Right kidney (tissue), 9 donors: ENCODE measurements around the gene RALGAPA2.

Source experiments
- DNase-seq: peaks from one replicate; pipeline ENCODE4 v3.0.0-alpha.2; 2016
- long read RNA-seq, 8 donors: transcript quantifications; one replicate each; lab custom pipeline, GENCODE V29; 2026

RALGAPA2 gene
- long read RNA-seq, donor 1 = 0 reads
- long read RNA-seq, donor 2 = 0 reads
- long read RNA-seq, donor 3, full-length matches to known transcripts = 1 of 1 reads
- long read RNA-seq, donor 3, partial matches to known transcripts = 0 of 1 reads
- long read RNA-seq, donor 3, other reads (novel, unspliced or antisense) = 0 of 1 reads
- long read RNA-seq, donor 4, full-length matches to known transcripts = 1 of 1 reads
- long read RNA-seq, donor 4, partial matches to known transcripts = 0 of 1 reads
- long read RNA-seq, donor 4, other reads (novel, unspliced or antisense) = 0 of 1 reads
- long read RNA-seq, donor 5 = 0 reads
- long read RNA-seq, donor 6 = 0 reads
- long read RNA-seq, donor 7 = 0 reads
- long read RNA-seq, donor 8 = 0 reads

- DNase-seq = peak; percentile 96
These were observed at the start of gene RALGAPA2 for GRCh38 chr20:20712474-20713243. TSS of gene RALGAPA2 (minus strand) at chr20:20712644. CDS start at chr20:20712480, 164 bp downstream.

DNA sequence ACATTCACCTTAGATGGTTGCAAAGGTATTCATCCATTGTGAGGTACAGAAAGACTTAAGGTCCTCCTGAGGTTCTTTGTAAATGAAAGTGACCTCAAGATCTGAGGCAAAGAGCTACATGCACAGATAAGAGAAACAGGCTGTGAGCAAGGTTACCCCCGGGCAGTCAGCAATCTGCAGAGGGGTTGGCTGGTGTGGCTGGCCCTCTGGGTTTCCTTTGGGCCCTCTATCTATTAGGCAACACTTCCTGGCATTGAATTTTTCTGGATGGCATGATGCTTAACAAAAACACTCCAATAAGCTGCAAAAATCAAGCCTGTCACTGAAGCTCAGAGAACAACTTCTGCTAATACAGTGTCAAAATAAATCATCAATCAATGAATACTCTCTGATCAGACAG lies 48.9 kb upstream of the RALGAPA2 start:
- no peak for DNase-seq

- no peak for DNase-seq
These were observed 46.7 kb upstream of the RALGAPA2 start for GRCh38 chr20:20759132-20759531.

DNA sequence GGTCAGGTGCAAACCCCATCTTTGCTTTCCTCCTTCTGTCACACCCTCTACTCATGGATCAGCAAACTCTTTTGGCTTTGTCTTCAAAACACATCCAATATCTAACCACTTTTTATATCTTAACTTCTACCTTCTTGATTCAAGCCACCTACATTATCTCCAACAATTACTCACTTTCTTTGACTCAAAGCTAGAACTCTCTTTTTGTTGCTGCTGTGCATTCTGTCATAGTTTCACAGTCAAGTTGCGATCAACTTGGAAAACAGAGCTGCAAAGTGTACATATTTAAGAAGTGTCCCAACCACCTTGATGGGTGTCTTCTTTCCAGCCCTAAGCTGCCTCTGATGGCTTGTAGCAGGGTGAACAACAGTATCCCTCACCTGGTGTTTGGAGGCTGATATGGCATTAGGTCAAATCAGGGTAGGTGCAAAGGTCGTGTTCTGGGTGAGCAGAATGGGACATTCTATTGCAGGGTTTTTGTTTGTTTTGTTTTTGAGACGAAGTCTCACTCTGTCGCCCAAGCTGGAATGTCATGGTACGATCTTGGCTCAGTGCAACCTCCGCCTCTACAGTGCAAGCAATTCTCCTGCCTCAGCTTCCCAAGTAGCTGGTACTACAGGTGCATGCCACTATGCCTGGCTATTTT lies 43.4 kb upstream of the RALGAPA2 start:
- no peak for DNase-seq

GRCh38 chr20:20755231-20755630 lies 42.8 kb upstream of the RALGAPA2 start:
- no peak for DNase-seq

DNA sequence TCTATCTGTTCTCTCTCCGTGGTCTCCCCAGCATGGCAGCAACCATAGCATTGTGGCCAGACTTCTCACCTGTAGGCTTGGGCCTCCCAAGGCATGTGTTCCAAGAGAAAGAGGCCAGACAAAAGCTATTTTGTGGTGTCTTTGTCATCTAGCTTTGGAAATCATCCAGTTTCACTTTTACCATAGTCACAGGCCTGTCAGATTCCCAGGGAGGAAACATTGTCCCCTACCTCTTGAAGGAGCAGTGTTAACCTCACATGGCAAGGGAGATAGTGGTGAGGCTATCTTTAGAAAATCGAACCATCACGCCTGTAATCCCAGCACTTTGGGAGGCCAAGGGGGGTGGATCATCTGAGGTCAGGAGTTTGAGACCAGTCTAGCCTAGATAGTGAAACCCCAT lies 42.3 kb upstream of the RALGAPA2 start:
- no peak for DNase-seq

DNA sequence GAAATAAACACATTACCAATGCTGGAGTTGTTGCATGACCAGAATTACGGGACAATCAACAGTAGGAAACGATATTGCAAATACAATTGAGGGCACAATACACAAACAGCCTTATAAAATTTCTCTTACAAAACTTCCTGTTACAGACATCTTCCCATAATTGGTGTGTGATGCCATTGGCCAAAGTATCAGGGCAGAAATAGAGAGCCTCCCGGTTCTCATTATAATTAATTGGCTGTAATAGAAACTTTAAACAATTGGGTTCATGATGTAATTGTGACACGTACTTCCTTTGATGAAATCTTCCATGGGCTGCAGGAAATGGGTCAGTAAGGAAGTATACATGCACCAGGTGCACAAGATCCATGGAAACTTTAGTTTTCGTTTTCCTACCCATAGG lies 40.3 kb upstream of the RALGAPA2 start:
- no peak for DNase-seq

DNA sequence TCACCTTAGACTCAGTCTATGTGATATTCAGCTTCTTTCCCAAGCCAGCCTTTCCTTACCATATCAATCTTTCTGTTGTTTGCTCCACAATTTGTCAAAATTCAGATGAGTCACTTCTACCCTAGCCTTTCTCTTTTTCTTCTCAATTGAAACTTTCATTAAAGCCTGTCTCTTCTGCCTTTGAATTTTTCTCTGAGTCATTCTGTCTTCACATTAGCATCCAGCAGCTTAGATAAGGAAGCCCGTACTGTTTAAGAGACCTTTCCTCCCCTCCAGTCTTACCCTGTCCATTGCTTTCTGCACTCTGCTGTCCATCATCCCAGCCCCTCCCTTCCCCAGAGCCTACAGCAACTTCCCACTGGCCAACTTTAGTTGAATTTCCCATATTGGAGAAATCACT lies 34.9 kb upstream of the RALGAPA2 start:
- DNase-seq = no peak

DNA sequence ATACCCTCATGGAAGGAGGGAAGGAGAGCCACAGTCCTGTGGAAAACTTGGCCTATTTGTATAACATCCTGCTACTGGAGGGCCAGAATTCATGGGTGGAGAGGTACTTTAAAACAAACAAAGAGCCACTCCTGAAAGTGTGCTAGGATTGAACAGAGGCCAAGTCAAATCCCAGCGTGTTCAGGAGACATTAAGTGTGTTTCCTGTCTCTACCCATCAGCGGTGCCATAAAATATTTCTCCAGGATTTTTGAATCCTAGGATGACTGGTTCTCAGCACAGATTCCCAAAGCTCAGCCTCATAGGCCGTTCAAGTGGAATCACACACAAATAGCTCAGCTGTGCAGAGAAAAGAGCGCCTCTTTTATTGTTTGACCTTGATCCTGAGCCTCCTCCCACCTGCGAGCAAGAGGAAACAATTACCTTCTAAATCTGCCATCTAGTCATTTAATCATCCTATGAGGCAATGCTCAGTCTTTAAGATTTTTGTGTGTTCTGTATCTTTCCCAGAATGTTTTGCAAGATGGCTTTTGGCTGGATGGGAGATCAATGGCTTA lies 31.8 kb upstream of the RALGAPA2 start:
- DNase-seq = no peak

DNA sequence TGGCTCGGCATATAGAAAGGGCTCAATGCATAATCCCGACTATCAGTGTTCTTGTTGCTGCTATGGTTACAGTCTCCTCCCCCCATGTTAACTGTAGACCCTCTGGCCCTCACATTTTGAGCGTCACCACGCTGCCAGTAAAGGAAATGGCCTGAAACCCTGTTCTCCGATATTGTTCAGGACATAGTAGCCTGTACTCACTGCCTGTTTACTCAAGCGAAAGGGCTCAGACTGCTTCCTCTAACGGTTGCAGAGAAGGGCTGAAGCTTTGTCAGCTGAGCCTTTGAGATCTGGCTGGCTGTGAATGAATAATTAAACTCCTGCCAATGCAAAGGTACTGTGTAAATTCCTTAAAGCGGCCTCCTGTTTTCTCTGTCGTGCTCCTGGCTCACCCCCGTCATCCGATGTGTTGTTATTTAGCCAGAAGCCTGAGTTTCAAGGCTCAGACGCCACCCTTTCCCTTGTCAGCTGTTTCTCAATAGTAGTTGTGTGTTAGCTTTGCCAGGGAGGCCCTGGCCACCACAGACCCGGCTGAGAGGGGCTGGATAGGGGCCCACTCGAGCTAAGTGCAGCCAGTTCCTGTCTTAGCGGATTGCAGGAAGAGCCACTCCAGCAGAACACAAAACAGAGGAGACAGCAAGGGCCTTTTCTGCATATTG lies 31.2 kb upstream of the RALGAPA2 start:
- peak; percentile 55 for DNase-seq

- DNase-seq = no peak
These were observed 28.9 kb upstream of the RALGAPA2 start for GRCh38 chr20:20741087-20742045.

DNA sequence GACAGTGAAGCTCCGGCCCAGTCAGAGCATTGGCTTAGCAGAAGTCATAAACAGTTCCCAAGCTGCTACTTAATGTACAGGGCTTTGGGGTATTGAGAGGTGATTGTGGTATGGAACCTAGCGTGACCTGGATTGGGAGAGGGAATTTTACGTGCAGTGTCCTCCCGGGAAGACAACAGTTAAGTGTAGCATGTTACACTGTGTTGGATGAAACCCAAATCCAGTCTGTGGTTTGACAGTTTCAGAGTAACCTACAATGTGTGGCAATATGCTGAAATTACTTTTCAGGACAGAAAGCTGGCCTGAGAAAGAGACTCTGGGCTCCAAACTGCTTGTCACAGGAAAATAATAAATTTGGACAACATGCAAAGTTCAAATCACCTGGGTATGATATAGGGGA lies 28.1 kb upstream of the RALGAPA2 start:
- DNase-seq = no peak

GRCh38 chr20:20737158-20737557 lies 24.7 kb upstream of the RALGAPA2 start:
- no peak for DNase-seq

DNA sequence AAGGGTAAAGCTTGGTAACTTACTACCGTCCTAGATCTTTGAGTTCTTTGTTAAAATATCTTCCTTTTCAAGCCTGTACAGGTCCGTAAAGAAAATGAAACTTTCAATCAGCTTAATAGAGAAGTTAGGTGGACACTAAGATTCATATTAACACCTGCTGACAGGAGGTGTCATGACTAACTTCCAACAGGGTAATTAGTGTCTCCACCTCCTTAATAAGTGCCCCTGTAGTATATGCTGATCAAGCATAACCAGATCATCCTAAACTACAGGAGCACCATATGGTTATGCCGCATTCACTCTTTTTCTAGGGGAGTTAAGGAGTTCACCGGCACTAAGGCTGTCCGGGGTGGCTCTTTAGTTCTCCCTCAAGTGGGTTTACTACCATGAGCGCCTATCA lies 23.9 kb upstream of the RALGAPA2 start:
- no peak for DNase-seq

- no peak for DNase-seq
These were observed 22.1 kb upstream of the RALGAPA2 start for GRCh38 chr20:20734475-20734948.

DNA sequence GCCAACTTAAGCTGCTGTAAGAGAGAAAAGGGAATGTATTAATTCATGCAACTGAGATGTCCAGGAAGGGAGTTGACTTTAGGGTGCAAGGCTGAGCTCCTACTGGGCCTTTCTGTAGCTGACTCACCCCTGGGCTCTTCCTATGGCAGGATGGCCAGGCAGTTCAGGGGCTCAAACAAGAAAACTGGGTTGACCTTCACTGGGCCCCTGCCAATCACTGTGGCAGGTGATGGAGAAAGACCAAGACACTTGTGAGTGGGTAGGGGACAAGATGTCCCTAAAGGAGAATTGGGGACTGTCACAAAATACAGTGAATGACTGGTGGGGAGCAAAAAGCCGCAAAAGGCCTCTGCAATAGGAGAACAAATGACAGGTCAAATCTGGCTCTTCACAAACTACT lies 21.5 kb upstream of the RALGAPA2 start:
- no peak for DNase-seq

DNA sequence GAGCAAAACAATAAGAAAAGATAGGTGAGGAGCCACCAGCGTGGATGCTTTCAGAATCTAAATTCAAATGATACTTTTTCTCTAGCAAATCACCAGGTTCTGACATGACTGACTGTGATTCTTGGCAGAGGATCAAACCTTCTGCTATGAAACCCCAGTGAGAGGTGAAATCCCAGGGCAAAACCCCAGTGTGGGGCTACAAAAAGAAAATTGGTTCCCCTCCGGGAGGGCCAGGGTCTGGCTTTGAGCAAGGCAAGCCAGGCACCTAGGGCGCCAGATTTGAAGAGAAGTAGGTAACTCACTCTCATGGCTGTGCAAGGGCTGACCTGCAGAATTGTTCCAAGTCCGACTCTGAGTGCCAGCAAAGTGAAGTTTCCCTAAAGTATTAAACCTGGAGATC lies 20.2 kb upstream of the RALGAPA2 start:
- no peak for DNase-seq

DNA sequence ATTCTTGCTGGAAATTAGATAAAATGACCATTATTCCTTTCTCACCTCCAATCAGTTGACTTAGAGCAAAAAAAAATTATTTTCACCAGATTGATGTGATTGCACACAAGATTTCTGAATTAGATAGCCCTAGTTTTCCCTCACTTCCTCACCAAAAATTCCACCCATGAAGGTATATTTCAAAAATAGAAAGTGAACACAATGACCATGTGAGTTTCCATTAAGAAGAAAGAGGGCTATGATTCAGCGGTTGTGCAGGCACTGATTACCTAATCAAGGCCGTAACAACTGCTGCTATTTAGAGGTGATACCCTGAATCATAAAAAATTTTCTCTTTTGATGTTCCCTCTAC lies 19.5 kb upstream of the RALGAPA2 start:
- no peak for DNase-seq

GRCh38 chr20:20731000-20731944 lies 18.8 kb upstream of the RALGAPA2 start:
- DNase-seq = no peak

GRCh38 chr20:20729563-20729962 lies 17.1 kb upstream of the RALGAPA2 start:
- DNase-seq = no peak
